Choroid plexus epithelial cell (primary cell): ENCODE measurements around the gene MCAM.

Source experiments
- DNase-seq: peaks from one replicate; pipeline ENCODE4 v3.0.0-alpha.2; 2010; ENCODE audit warnings: low read depth
- H3K4me3 ChIP-seq: 2 replicates; pipeline ENCODE4 v1.5.1; 2011; ENCODE audit warnings: low read depth, mild to moderate bottlenecking, control low read depth, low read length, moderate library complexity
- TF ChIP-seq, protein P1 (sequence below): conservative IDR thresholded peaks from 2 replicates; pipeline ENCODE4 v1.5.1; 2011; ENCODE audit warnings: low read depth, mild to moderate bottlenecking, control low read depth, inconsistent platforms, low read length, moderate library complexity

MCAM gene

DNA sequence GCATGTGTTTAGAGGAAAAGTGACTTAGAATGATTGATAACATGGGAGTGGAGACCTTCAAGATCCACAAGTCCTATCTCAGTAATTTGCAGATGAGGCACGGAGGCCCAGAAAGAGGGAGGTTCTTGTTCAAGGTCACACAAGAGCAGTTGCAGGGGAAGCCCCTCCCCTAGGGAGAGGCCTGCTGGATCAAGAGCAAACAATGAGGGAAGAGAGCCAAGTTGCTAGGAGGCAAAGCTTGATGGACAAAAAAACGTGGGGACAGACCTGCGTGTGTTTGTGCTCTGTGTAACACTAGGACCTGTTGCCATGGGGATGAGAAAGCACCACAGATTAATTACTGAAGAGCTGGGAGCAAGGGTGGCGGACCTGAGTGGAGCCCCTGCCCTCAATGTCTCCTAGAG, 35.9 kb upstream of the MCAM start:
- TF ChIP-seq, protein P1, sequence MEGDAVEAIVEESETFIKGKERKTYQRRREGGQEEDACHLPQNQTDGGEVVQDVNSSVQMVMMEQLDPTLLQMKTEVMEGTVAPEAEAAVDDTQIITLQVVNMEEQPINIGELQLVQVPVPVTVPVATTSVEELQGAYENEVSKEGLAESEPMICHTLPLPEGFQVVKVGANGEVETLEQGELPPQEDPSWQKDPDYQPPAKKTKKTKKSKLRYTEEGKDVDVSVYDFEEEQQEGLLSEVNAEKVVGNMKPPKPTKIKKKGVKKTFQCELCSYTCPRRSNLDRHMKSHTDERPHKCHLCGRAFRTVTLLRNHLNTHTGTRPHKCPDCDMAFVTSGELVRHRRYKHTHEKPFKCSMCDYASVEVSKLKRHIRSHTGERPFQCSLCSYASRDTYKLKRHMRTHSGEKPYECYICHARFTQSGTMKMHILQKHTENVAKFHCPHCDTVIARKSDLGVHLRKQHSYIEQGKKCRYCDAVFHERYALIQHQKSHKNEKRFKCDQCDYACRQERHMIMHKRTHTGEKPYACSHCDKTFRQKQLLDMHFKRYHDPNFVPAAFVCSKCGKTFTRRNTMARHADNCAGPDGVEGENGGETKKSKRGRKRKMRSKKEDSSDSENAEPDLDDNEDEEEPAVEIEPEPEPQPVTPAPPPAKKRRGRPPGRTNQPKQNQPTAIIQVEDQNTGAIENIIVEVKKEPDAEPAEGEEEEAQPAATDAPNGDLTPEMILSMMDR, result no peak
- DNase-seq, result no peak
- H3K4me3 ChIP-seq, result no peak overlapping the region

DNA sequence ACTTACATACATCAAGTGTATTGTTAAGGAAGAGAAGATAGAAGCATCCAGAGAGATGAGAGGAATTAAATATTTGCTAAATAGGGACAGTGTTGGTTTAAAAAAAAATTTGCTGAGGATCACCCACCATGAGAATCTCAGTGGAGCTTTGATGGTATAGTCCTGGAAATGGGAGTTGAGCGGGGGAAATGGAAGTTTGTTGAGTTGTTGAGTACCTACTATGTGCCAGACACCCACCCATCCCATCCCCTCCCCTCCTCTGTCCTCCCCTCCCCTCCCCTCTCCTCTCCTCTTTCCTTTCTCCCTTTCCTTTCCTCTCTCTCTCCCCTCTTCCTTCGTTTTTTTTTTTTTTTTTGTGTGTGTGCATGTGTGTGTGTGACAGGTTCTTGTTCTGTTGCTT, 34.3 kb upstream of the MCAM start:
- TF ChIP-seq, protein P1, result no peak
- no peak for DNase-seq
- no peak overlapping the region for H3K4me3 ChIP-seq

DNA sequence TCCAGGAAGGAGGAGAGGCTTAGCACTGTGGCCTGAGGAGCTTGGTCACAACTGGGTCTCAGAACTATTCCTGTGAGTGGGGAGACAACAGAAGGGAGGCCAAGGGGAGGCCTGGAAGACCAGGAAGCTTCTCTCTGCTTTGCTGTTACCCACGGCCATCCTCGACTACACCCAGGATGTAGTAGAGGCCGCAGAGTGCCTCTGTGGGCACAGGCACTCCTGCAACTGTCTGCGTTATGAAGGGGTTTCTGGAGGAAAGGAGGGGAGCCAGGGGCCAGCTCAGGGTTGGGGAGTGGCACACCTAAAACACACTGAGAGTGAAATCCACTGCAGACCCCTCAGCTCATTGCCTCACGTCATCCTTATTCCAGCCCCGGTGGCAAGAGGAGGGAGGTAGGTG, 33.4 kb upstream of the MCAM start:
- no peak overlapping the region for H3K4me3 ChIP-seq
- no peak for DNase-seq
- TF ChIP-seq, protein P1, result no peak

- TF ChIP-seq, protein P1, result no peak
- no peak for DNase-seq
These were observed 31.1 kb upstream of the MCAM start for GRCh38 chr11:119347940-119348605.

GRCh38 chr11:119347242-119347641, 30.3 kb upstream of the MCAM start:
- H3K4me3 ChIP-seq, result no peak overlapping the region
- no peak for DNase-seq
- TF ChIP-seq, protein P1, result no peak

More at GRCh38 chr11:119347940-119348605, 31.1 kb upstream of the MCAM start:
- H3K4me3 ChIP-seq, result no peak overlapping the region

- no peak for DNase-seq
- no peak within 1 kb of the TSS for H3K4me3 ChIP-seq
- TF ChIP-seq, protein P1, result no peak
These were observed 29.7 kb upstream of the MCAM start, which contains the start of gene MFRP for GRCh38 chr11:119346605-119347004. MFRP (minus strand) TSS chr11:119346705; CDS start chr11:119346513, 192 bp downstream.

GRCh38 chr11:119345685-119346084, 28.8 kb upstream of the MCAM start:
- no peak for DNase-seq
- H3K4me3 ChIP-seq, result no peak overlapping the region
- TF ChIP-seq, protein P1, result no peak
